Activated T-helper 1 cell treated with anti-CD3 and anti-CD28 coated beads, Interleukin-12 subunit alpha, Interleukin-12 subunit beta, Interleukin-2, Interleukin-4 antibody, amounts not matched to agents 30 ng/mL and 10 ng/mL and 1 ng/mL, durations not matched to agents 14 hours and 24 hours and 36 hours (primary cell): ENCODE measurements around the gene COPRS. TPM values are rescaled to one million over a fixed set of nuclear protein-coding genes. Genes with fewer than 3 reads are reported as not detected.

Source experiments
- DNase-seq: peaks from one replicate; pipeline ENCODE4 v3.0.0; 2021; ENCODE audit warnings: low spot score
- H3K27ac Mint-ChIP-seq: one replicate; pipeline ENCODE4 v1.8.0; 2021; ENCODE audit warnings: mild to moderate bottlenecking, mixed read lengths
- H3K27me3 Mint-ChIP-seq: one replicate; pipeline ENCODE4 v1.8.0; 2022; ENCODE audit warnings: mild to moderate bottlenecking, moderate library complexity, mixed read lengths; ENCODE audit not compliant: insufficient read depth
- H3K36me3 Mint-ChIP-seq: one replicate; pipeline ENCODE4 v1.8.0; 2021; ENCODE audit warnings: low read depth, mixed read lengths
- H3K4me1 Mint-ChIP-seq: one replicate; pipeline ENCODE4 v1.8.0; 2021; ENCODE audit warnings: low read depth, mixed read lengths
- H3K4me3 Mint-ChIP-seq: one replicate; pipeline ENCODE4 v1.8.0; 2021; ENCODE audit warnings: mild to moderate bottlenecking, moderate library complexity, mixed read lengths
- H3K9me3 Mint-ChIP-seq: one replicate; pipeline ENCODE4 v1.8.0; 2021; ENCODE audit warnings: mixed read lengths
- intact Hi-C: fragments of 100-400 bp; cut with micrococcal nuclease; formaldehyde crosslinking; loops from one replicate; pipeline ENCODE4 v1.15.1; 2024
- total RNA-seq: library from RNA; stranded (reverse); gene quantifications from 2 replicates; pipeline ENCODE4 v1.2.3, GENCODE V29; 2022

COPRS gene
- 62.2 and 64.6 TPM in 2 replicates for total RNA-seq

- H3K27me3 Mint-ChIP-seq: peaks cover 2% of the 10 kb centered on the region
- DNase-seq: peak; percentile 74
- H3K27ac Mint-ChIP-seq: peak within 1 kb of the TSS; percentile 82
- H3K4me1 Mint-ChIP-seq: peaks cover 28% of the 10 kb centered on the region
- peaks cover 21% of the 10 kb centered on the region for H3K36me3 Mint-ChIP-seq
- intact Hi-C loops: loop anchor here (1.0 to 5.0 kb wide), 3 partner anchors 42 to 367 kb away; partner anchors contain the start of gene UTP6
- H3K4me3 Mint-ChIP-seq: peak within 1 kb of the TSS; percentile 83
- no peaks in the 10 kb centered on the region for H3K9me3 Mint-ChIP-seq
Observed at GRCh38 chr17:31858642-31859486, at the start of gene COPRS. COPRS (minus strand) TSS chr17:31859244; CDS start chr17:31859199, 45 bp downstream.

- Mint-ChIP-seq H3K9me3 (no peaks in the 10 kb centered on the region), H3K4me1 (peaks cover 5% of the 10 kb centered on the region)
Observed at GRCh38 chr17:31908386-31908785, 49.3 kb upstream of the COPRS start.

GRCh38 chr17:31907342-31907962, 48.4 kb upstream of the COPRS start:
- Mint-ChIP-seq H3K36me3 (no peaks in the 10 kb centered on the region), H3K27ac (no peak overlapping the region), H3K27me3 (peaks cover 13% of the 10 kb centered on the region), H3K4me3 (no peak overlapping the region), H3K9me3 (no peaks in the 10 kb centered on the region), H3K4me1 (peaks cover 10% of the 10 kb centered on the region)
- DNase-seq: no peak
- intact Hi-C loops: no loop called here

More at GRCh38 chr17:31908386-31908785, 49.3 kb upstream of the COPRS start:
- H3K4me3 Mint-ChIP-seq: no peak overlapping the region
- H3K27ac Mint-ChIP-seq: no peak overlapping the region
- no peaks in the 10 kb centered on the region for H3K36me3 Mint-ChIP-seq
- DNase-seq: no peak
- intact Hi-C loops: no loop called here
- H3K27me3 Mint-ChIP-seq: peaks cover 13% of the 10 kb centered on the region

GRCh38 chr17:31903401-31903800, 44.4 kb upstream of the COPRS start:
- H3K36me3 Mint-ChIP-seq: peaks cover 1% of the 10 kb centered on the region
- peaks cover 10% of the 10 kb centered on the region for H3K4me1 Mint-ChIP-seq
- H3K9me3 Mint-ChIP-seq: no peaks in the 10 kb centered on the region
- no peak overlapping the region for H3K4me3 Mint-ChIP-seq
- no peak for DNase-seq
- H3K27ac Mint-ChIP-seq: no peak overlapping the region
- peaks cover 7% of the 10 kb centered on the region for H3K27me3 Mint-ChIP-seq
- intact Hi-C loops: no loop called here

GRCh38 chr17:31902693-31903092, 43.6 kb upstream of the COPRS start:
- H3K27me3 Mint-ChIP-seq: peaks cover 7% of the 10 kb centered on the region
- intact Hi-C loops: no loop called here
- H3K4me3 Mint-ChIP-seq: no peak overlapping the region
- peaks cover 10% of the 10 kb centered on the region for H3K4me1 Mint-ChIP-seq
- no peaks in the 10 kb centered on the region for H3K9me3 Mint-ChIP-seq
- DNase-seq: no peak
- peak overlapping the region; percentile 44 for H3K27ac Mint-ChIP-seq
- peaks cover 5% of the 10 kb centered on the region for H3K36me3 Mint-ChIP-seq

- Mint-ChIP-seq H3K27ac (no peak overlapping the region), H3K4me1 (peaks cover 5% of the 10 kb centered on the region), H3K36me3 (peaks cover 10% of the 10 kb centered on the region), H3K9me3 (no peaks in the 10 kb centered on the region), H3K4me3 (no peak overlapping the region), H3K27me3 (no peaks in the 10 kb centered on the region)
- intact Hi-C loops: loop anchor here (1.0 to 2.0 kb wide), 8 partner anchors 18 to 449 kb away; partner anchors contain the start of genes COPRS, LRRC37B and ZNF207
- no peak for DNase-seq
Observed at GRCh38 chr17:31900877-31901276, 41.8 kb upstream of the COPRS start.

- H3K9me3 Mint-ChIP-seq: no peaks in the 10 kb centered on the region
- no peak overlapping the region for H3K27ac Mint-ChIP-seq
- no peak for DNase-seq
- intact Hi-C loops: no loop called here
- peaks cover 49% of the 10 kb centered on the region for H3K36me3 Mint-ChIP-seq
- peaks cover 5% of the 10 kb centered on the region for H3K4me1 Mint-ChIP-seq
- no peaks in the 10 kb centered on the region for H3K27me3 Mint-ChIP-seq
- no peak overlapping the region for H3K4me3 Mint-ChIP-seq
Observed at GRCh38 chr17:31888124-31888523, 29.1 kb upstream of the COPRS start.

GRCh38 chr17:31882571-31882970, 23.5 kb upstream of the COPRS start:
- peaks cover 13% of the 10 kb centered on the region for H3K4me1 Mint-ChIP-seq
- no peak for DNase-seq
- intact Hi-C loops: no loop called here
- H3K9me3 Mint-ChIP-seq: no peaks in the 10 kb centered on the region
- H3K27ac Mint-ChIP-seq: no peak overlapping the region
- H3K4me3 Mint-ChIP-seq: no peak overlapping the region
- no peaks in the 10 kb centered on the region for H3K27me3 Mint-ChIP-seq
- peaks cover 52% of the 10 kb centered on the region for H3K36me3 Mint-ChIP-seq

GRCh38 chr17:31880311-31880710, 21.3 kb upstream of the COPRS start:
- no peaks in the 10 kb centered on the region for H3K9me3 Mint-ChIP-seq
- H3K27ac Mint-ChIP-seq: no peak overlapping the region
- DNase-seq: no peak
- no peaks in the 10 kb centered on the region for H3K27me3 Mint-ChIP-seq
- peaks cover 48% of the 10 kb centered on the region for H3K36me3 Mint-ChIP-seq
- H3K4me1 Mint-ChIP-seq: peaks cover 13% of the 10 kb centered on the region
- intact Hi-C loops: no loop called here
- H3K4me3 Mint-ChIP-seq: no peak overlapping the region

- DNase-seq: no peak
- intact Hi-C loops: loop anchor here (1.0 kb wide), 1 partner anchor 23 kb away; the partner anchor contains the start of gene UTP6
- no peak overlapping the region for H3K4me3 Mint-ChIP-seq
- H3K4me1 Mint-ChIP-seq: peaks cover 13% of the 10 kb centered on the region
- peaks cover 43% of the 10 kb centered on the region for H3K36me3 Mint-ChIP-seq
- no peaks in the 10 kb centered on the region for H3K9me3 Mint-ChIP-seq
- H3K27ac Mint-ChIP-seq: peak overlapping the region; percentile 82
- H3K27me3 Mint-ChIP-seq: no peaks in the 10 kb centered on the region
Observed at GRCh38 chr17:31878703-31879073, 19.6 kb upstream of the COPRS start.

GRCh38 chr17:31877911-31878702, 19.1 kb upstream of the COPRS start:
- Mint-ChIP-seq H3K4me3 (peak overlapping the region; percentile 3), H3K27ac (peak overlapping the region; percentile 82), H3K27me3 (no peaks in the 10 kb centered on the region), H3K9me3 (no peaks in the 10 kb centered on the region), H3K4me1 (peaks cover 13% of the 10 kb centered on the region), H3K36me3 (peaks cover 43% of the 10 kb centered on the region)
- DNase-seq: peak; percentile 5
- intact Hi-C loops: loop anchor here (1.0 kb wide), 1 partner anchor 23 kb away; the partner anchor contains the start of gene UTP6

GRCh38 chr17:31877341-31877740, 18.3 kb upstream of the COPRS start:
- Mint-ChIP-seq H3K27me3 (no peaks in the 10 kb centered on the region), H3K36me3 (peaks cover 46% of the 10 kb centered on the region), H3K9me3 (no peaks in the 10 kb centered on the region), H3K4me3 (no peak overlapping the region), H3K27ac (no peak overlapping the region), H3K4me1 (peaks cover 13% of the 10 kb centered on the region)
- intact Hi-C loops: no loop called here
- DNase-seq: no peak
